SU-DHL-6 (cell line): ENCODE results near the gene TNFAIP8L2.

Experiments
- H2AFZ ChIP-seq: fragments of 200-600 bp; sonication (generic); 2 replicates; pipeline ENCODE4 v1.6.1; 2014; ENCODE audit warnings: low read depth, mild to moderate bottlenecking, moderate library complexity, mixed read lengths, antibody characterized with exemption, low read length; ENCODE audit not compliant: severe bottlenecking
- H3F3A ChIP-seq: fragments of 200-600 bp; shearing (Covaris generic); 2 replicates; pipeline ENCODE4 v1.6.0; 2016; ENCODE audit warnings: antibody characterized with exemption, mild to moderate bottlenecking; ENCODE audit not compliant: insufficient read depth
- H3K27ac ChIP-seq: fragments of 200-600 bp; sonication (generic); 2 replicates; pipeline ENCODE4 v1.5.1; 2016; ENCODE audit warnings: low read depth, mild to moderate bottlenecking, low read length, moderate library complexity, mixed read lengths
- H3K27me3 ChIP-seq: fragments of 200-600 bp; sonication (generic), shearing (Covaris generic); 2 replicates; pipeline ENCODE4 v1.6.0; 2014; ENCODE audit warnings: mild to moderate bottlenecking, low read length
- H3K36me3 ChIP-seq: fragments of 200-600 bp; sonication (generic); 2 replicates; pipeline ENCODE4 v1.6.1; 2014; ENCODE audit warnings: mild to moderate bottlenecking, low read length, mixed read lengths
- H3K4me2 ChIP-seq: fragments of 300-600, 200-600 bp; shearing (Covaris generic), sonication (generic); 2 replicates; pipeline ENCODE4 v1.6.0; 2014; ENCODE audit warnings: low read length, low read depth, mild to moderate bottlenecking; ENCODE audit not compliant: poor library complexity, severe bottlenecking
- H3K4me3 ChIP-seq: fragments of 200-600 bp; sonication (generic); 2 replicates; pipeline ENCODE4 v1.5.1; 2014; ENCODE audit warnings: antibody characterized with exemption, low read length, mild to moderate bottlenecking, mixed read lengths; ENCODE audit not compliant: insufficient read depth, poor library complexity, severe bottlenecking
- H3K79me2 ChIP-seq: fragments of 200-600 bp; sonication (generic); 2 replicates; pipeline ENCODE4 v1.6.1; 2014; ENCODE audit warnings: mild to moderate bottlenecking, low read length, moderate library complexity; ENCODE audit not compliant: insufficient read depth
- H3K9ac ChIP-seq: fragments of 200-600 bp; sonication (generic); 2 replicates; pipeline ENCODE4 v1.7.0; 2014; ENCODE audit warnings: mild to moderate bottlenecking, low read length
- H3K9me2 ChIP-seq: fragments of 200-600 bp; sonication (generic); replicated peaks from 2 replicates; pipeline ENCODE4 v1.6.1; 2014; ENCODE audit warnings: low read length; ENCODE audit not compliant: insufficient read depth
- H3K9me3 ChIP-seq: fragments of 200-600 bp; sonication (generic); 2 replicates; pipeline ENCODE4 v1.6.1; 2014; ENCODE audit warnings: low read length, mixed read lengths; ENCODE audit not compliant: insufficient read depth
- H4K20me1 ChIP-seq: fragments of 200-600 bp; sonication (generic); 2 replicates; pipeline ENCODE4 v1.6.1; 2014; ENCODE audit warnings: low read depth, mild to moderate bottlenecking, antibody characterized with exemption, low read length, moderate library complexity, mixed read lengths
- EZH2phosphoT487 ChIP-seq: fragments of 200-600 bp; sonication (generic), shearing (Covaris generic); conservative IDR thresholded peaks from 2 replicates; pipeline ENCODE4 v1.6.1; 2018; ENCODE audit warnings: mild to moderate bottlenecking, antibody characterized with exemption, low read length, moderate library complexity, mixed read lengths
- TF ChIP-seq, protein P1 (sequence below): fragments of 200-600 bp; sonication (generic); IDR thresholded peaks from one replicate; pipeline ENCODE4 v1.5.1; 2017; ENCODE audit warnings: antibody characterized with exemption, mild to moderate bottlenecking, low read length, moderate library complexity; ENCODE audit not compliant: insufficient read depth, poor library complexity, severe bottlenecking

TNFAIP8L2 gene

DNA sequence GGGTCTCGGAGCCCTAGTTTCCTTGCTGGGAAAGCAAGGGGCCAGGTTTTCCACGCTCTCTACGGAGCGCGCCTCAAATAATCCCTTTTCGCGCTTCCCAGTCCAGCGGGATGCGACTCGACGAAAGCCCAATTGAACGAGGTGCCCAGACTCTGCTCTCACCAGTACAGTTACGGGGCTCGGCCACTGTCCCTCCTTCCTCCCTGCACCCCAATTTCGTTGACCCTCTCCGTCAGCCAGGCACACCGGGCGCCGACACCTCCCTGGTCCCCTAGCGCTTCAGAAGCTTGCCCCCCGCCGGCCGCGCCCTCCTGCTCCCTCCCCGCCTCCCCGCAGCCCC lies 10.4 kb upstream of the TNFAIP8L2 start:
- no peaks in the 10 kb centered on the region for H3K27me3 ChIP-seq
- H3K4me2 ChIP-seq = peak overlapping the region; percentile 90
- peak overlapping the region; percentile 41 for H3K9ac ChIP-seq
- H3K9me2 ChIP-seq = no peaks in the 10 kb centered on the region
- H3K27ac ChIP-seq = no peak overlapping the region
- H3K4me3 ChIP-seq = peak overlapping the region; percentile 81
- TF ChIP-seq EZH2phosphoT487 = no peak
- TF ChIP-seq, protein P1, sequence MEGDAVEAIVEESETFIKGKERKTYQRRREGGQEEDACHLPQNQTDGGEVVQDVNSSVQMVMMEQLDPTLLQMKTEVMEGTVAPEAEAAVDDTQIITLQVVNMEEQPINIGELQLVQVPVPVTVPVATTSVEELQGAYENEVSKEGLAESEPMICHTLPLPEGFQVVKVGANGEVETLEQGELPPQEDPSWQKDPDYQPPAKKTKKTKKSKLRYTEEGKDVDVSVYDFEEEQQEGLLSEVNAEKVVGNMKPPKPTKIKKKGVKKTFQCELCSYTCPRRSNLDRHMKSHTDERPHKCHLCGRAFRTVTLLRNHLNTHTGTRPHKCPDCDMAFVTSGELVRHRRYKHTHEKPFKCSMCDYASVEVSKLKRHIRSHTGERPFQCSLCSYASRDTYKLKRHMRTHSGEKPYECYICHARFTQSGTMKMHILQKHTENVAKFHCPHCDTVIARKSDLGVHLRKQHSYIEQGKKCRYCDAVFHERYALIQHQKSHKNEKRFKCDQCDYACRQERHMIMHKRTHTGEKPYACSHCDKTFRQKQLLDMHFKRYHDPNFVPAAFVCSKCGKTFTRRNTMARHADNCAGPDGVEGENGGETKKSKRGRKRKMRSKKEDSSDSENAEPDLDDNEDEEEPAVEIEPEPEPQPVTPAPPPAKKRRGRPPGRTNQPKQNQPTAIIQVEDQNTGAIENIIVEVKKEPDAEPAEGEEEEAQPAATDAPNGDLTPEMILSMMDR = no peak
- no peaks in the 10 kb centered on the region for H3K36me3 ChIP-seq
- no peaks in the 10 kb centered on the region for H3K79me2 ChIP-seq
- H3F3A ChIP-seq = no peaks in the 10 kb centered on the region
- H2AFZ ChIP-seq = peak overlapping the region; percentile 95
- no peaks in the 10 kb centered on the region for H4K20me1 ChIP-seq
- H3K9me3 ChIP-seq = no peaks in the 10 kb centered on the region

DNA sequence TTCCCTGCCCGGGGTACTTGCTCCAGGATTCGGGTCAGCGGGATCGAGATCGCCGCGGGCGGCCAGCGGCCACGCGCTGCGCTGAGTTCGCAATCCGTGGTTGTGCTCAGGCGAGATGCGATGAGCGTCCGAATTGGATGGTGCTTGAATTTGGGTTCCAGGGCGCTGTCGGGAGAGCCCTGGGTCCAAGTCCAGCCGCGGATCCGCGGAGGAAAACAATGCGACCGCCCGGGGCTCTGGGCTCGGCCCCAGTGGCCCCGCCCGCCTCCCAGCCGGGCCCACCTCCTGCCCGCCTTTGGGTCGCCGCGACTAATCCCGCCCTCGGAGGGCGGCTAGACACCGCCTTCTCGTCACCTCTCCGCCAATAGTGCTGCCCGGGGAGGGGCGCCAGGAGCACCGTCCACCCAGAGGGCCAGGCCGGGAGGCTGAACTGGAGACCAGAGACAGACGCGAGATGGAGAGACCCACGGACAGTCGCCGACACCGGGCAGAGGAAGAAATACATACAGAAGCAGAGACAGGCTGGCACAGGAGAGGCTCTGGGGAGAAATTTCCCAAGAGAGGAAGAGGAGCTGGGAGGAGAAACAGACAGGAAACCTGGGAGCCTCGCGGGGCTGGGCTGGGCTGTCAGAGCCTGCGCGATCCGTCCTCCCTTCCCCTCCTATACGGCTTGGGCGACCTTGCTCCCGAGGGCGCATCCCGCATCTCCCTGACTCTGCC lies 9.9 kb upstream of the TNFAIP8L2 start, which contains the start of gene SEMA6C:
Gene SEMA6C, minus strand, starts transcription at position 220 of the 720 bp plus-strand sequence. CDS start 4,010 bp downstream, outside the sequence.
- H4K20me1 ChIP-seq = no peaks in the 10 kb centered on the region
- no peaks in the 10 kb centered on the region for H3K9me3 ChIP-seq
- no peaks in the 10 kb centered on the region for H3K27me3 ChIP-seq
- H3K27ac ChIP-seq = no peak within 1 kb of the TSS
- peak within 1 kb of the TSS; percentile 81 for H3K4me3 ChIP-seq
- H3K79me2 ChIP-seq = no peaks in the 10 kb centered on the region
- H3K36me3 ChIP-seq = no peaks in the 10 kb centered on the region
- H3K4me2 ChIP-seq = peak within 1 kb of the TSS; percentile 90
- no peak for TF ChIP-seq EZH2phosphoT487
- TF ChIP-seq, protein P1 = no peak
- H3F3A ChIP-seq = no peaks in the 10 kb centered on the region
- no peaks in the 10 kb centered on the region for H3K9me2 ChIP-seq
- H3K9ac ChIP-seq = peak within 1 kb of the TSS; percentile 41
- peak within 1 kb of the TSS; percentile 95 for H2AFZ ChIP-seq

DNA sequence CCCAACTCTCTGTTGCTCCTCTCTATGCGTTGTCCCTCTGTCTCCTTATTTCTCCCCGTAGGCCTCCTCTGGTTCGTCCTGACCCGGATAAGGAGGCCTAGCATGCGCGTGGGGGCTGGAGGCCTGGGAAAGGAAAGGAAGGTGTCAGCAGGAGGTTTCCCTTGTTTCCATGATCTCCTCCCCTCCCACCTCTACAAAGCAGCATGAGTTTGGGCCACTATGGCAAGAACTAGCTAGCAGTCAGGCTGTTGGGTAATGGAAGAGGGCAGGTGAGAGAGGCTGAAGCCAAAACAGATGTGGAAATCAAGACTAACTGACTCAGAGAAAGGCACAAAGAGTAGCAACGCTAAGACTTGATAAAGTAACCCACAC lies 9.3 kb upstream of the TNFAIP8L2 start:
- H3K79me2 ChIP-seq = no peaks in the 10 kb centered on the region
- peak overlapping the region; percentile 41 for H3K9ac ChIP-seq
- no peaks in the 10 kb centered on the region for H3K9me3 ChIP-seq
- TF ChIP-seq EZH2phosphoT487 = no peak
- TF ChIP-seq, protein P1 = no peak
- H3K36me3 ChIP-seq = no peaks in the 10 kb centered on the region
- no peaks in the 10 kb centered on the region for H4K20me1 ChIP-seq
- H3K27me3 ChIP-seq = no peaks in the 10 kb centered on the region
- no peak overlapping the region for H3K27ac ChIP-seq
- peak overlapping the region; percentile 95 for H2AFZ ChIP-seq
- peak overlapping the region; percentile 90 for H3K4me2 ChIP-seq
- no peaks in the 10 kb centered on the region for H3F3A ChIP-seq
- H3K4me3 ChIP-seq = peak overlapping the region; percentile 81
- no peaks in the 10 kb centered on the region for H3K9me2 ChIP-seq
